Endodermal cell (in vitro differentiated cells): ENCODE measurements around the gene SPATA32. TPM values are rescaled to one million over a fixed set of nuclear protein-coding genes. Genes with fewer than 3 reads are reported as not detected.

Source experiments
- DNase-seq: peaks from one replicate; pipeline ENCODE4 v3.0.0-alpha.2; 2017
- H3K27ac ChIP-seq: 2 replicates; pipeline ENCODE4 v1.5.1; 2013; ENCODE audit warnings: mild to moderate bottlenecking, low read depth, low read length, moderate library complexity
- H3K27me3 ChIP-seq: 2 replicates; pipeline ENCODE4 v1.6.1; 2013; ENCODE audit warnings: mild to moderate bottlenecking, low read length, moderate library complexity; ENCODE audit not compliant: insufficient read depth, control insufficient read depth, poor library complexity, severe bottlenecking
- H3K36me3 ChIP-seq: 2 replicates; pipeline ENCODE4 v1.7.0; 2013; ENCODE audit warnings: mild to moderate bottlenecking, low read length, moderate library complexity; ENCODE audit not compliant: control insufficient read depth, insufficient read depth
- H3K4me1 ChIP-seq: one replicate; pipeline ENCODE4 v1.7.0; 2013; ENCODE audit warnings: low read length; ENCODE audit not compliant: control insufficient read depth, insufficient read depth
- H3K4me3 ChIP-seq: 2 replicates; pipeline ENCODE4 v1.5.1; 2013; ENCODE audit warnings: mild to moderate bottlenecking, low read length, moderate library complexity
- H3K9ac ChIP-seq: 2 replicates; pipeline ENCODE4 v1.6.1; 2013; ENCODE audit warnings: mild to moderate bottlenecking, low read length, moderate library complexity; ENCODE audit not compliant: poor library complexity, severe bottlenecking; ENCODE audit errors: extremely low read depth
- H3K9me3 ChIP-seq: 2 replicates; pipeline ENCODE4 v1.6.1; 2013; ENCODE audit warnings: mild to moderate bottlenecking, low read length, moderate library complexity; ENCODE audit not compliant: control insufficient read depth
- H3K27ac Mint-ChIP-seq: 2 replicates; pipeline ENCODE4 v1.8.0; 2020; ENCODE audit warnings: mixed read lengths
- H3K27me3 Mint-ChIP-seq: 2 replicates; pipeline ENCODE4 v1.8.0; 2021; ENCODE audit warnings: mild to moderate bottlenecking, mixed read lengths; ENCODE audit not compliant: insufficient read depth
- H3K36me3 Mint-ChIP-seq: 2 replicates; pipeline ENCODE4 v1.8.0; 2020; ENCODE audit warnings: low read depth, mixed read lengths
- H3K4me1 Mint-ChIP-seq: 2 replicates; pipeline ENCODE4 v1.8.0; 2020; ENCODE audit warnings: mixed read lengths
- H3K4me3 Mint-ChIP-seq: 2 replicates; pipeline ENCODE4 v1.8.0; 2020; ENCODE audit warnings: mild to moderate bottlenecking, moderate library complexity, mixed read lengths
- H3K9me3 Mint-ChIP-seq: 2 replicates; pipeline ENCODE4 v1.8.0; 2020; ENCODE audit warnings: mild to moderate bottlenecking, mixed read lengths
- CTCF ChIP-seq: fragments of 200-600 bp; sonication (generic); conservative IDR thresholded peaks from 2 replicates; pipeline ENCODE4 v1.5.0; 2021; ENCODE audit warnings: antibody characterized with exemption, mild to moderate bottlenecking
- WGBS, 2 experiments: methylation state at CpG; one replicate each; pipeline versions ENCODE4 v1.1.5 to v1.1.7; 2013; ENCODE audit warnings: missing lambda C conversion rate in 2 of 2, mixed read lengths in 1 of 2; ENCODE audit not compliant: insufficient coverage in 1 of 2, insufficient read length in 1 of 2; 5-methylcytosine and 5-hydroxymethylcytosine counted together
- total RNA-seq, 2 donors: library from RNA; stranded (reverse); fragmentation: NEBNext Ultra II Directional in 1 of 2; extraction: Animal tissue kit (Norgen Biotek cat#: 25700) in 1 of 2; gene quantifications; 2 replicates in 1 of 2; 3 replicates in 1 of 2; pipeline ENCODE4 v1.2.1, GENCODE V29; 2021

SPATA32 gene
- total RNA-seq, 2 donors from 2014 or later, result 0.18 TPM; not detected in 1

- no peaks in the 10 kb centered on the region for H3K9me3 ChIP-seq
- 90 to 94% methylated on average over 2 to 3 of the region's 3 CpGs for WGBS, 2 experiments
- DNase-seq, result no peak
- H3K9me3 Mint-ChIP-seq, result no peaks in the 10 kb centered on the region
- H3K4me1 ChIP-seq, result peaks cover 3% of the 10 kb centered on the region
- peaks cover 9% of the 10 kb centered on the region for H3K36me3 Mint-ChIP-seq
- peaks cover 23% of the 10 kb centered on the region for H3K4me1 Mint-ChIP-seq
- no peak for TF ChIP-seq CTCF
- H3K4me3 Mint-ChIP-seq, result no peak overlapping the region
- H3K36me3 ChIP-seq, result no peaks in the 10 kb centered on the region
- H3K27ac ChIP-seq, result no peak overlapping the region
- no peak overlapping the region for H3K4me3 ChIP-seq
- no peak overlapping the region for H3K9ac ChIP-seq
- H3K27me3 Mint-ChIP-seq, result peaks cover 1% of the 10 kb centered on the region
- H3K27me3 ChIP-seq, result no peaks in the 10 kb centered on the region
- H3K27ac Mint-ChIP-seq, result no peak overlapping the region
Measured at GRCh38 chr17:45310380-45311324, 48.8 kb upstream of the SPATA32 start.

- no peak for DNase-seq
- H3K27me3 Mint-ChIP-seq, result no peaks in the 10 kb centered on the region
Measured at GRCh38 chr17:45309400-45309799, 47.5 kb upstream of the SPATA32 start.

DNA sequence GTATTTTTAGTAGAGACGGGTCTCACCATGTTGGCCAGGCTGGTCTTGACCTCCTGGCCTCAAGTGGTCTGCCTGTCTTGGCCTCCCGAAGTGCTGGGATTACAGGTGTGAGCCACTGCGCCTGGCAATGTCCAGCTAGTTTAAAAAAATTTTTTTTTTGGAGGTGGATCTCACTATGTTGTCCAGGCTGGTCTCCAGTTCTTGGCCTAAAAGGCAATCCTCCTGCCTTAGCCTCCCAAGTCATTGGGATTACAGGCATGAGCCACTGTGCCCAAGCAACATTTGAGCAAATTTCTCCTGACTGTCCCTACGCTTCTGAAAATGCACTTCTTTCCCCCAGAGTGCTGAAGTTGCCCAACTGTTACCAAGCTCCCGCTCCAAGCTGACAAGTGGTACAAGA, 46.9 kb upstream of the SPATA32 start:
- Mint-ChIP-seq H3K27me3 (no peaks in the 10 kb centered on the region), H3K4me3 (no peak overlapping the region), H3K27ac (no peak overlapping the region), H3K9me3 (no peaks in the 10 kb centered on the region), H3K36me3 (peaks cover 12% of the 10 kb centered on the region), H3K4me1 (peaks cover 14% of the 10 kb centered on the region)
- no peak overlapping the region for H3K9ac ChIP-seq
- no peaks in the 10 kb centered on the region for H3K36me3 ChIP-seq
- H3K27me3 ChIP-seq, result no peaks in the 10 kb centered on the region
- no peak overlapping the region for H3K4me3 ChIP-seq
- H3K27ac ChIP-seq, result no peak overlapping the region
- DNase-seq, result no peak
- no peak for TF ChIP-seq CTCF
- no peaks in the 10 kb centered on the region for H3K4me1 ChIP-seq
- 92 to 96% methylated on average over 5 of the region's 5 CpGs for WGBS, 2 experiments
- no peaks in the 10 kb centered on the region for H3K9me3 ChIP-seq

More at GRCh38 chr17:45309400-45309799, 47.5 kb upstream of the SPATA32 start:
- Mint-ChIP-seq H3K27ac (no peak overlapping the region), H3K9me3 (no peaks in the 10 kb centered on the region), H3K36me3 (peaks cover 10% of the 10 kb centered on the region), H3K4me1 (peaks cover 14% of the 10 kb centered on the region), H3K4me3 (no peak overlapping the region)
- H3K36me3 ChIP-seq, result no peaks in the 10 kb centered on the region
- 96 to 100% methylated on average over 3 to 4 of the region's 4 CpGs for WGBS, 2 experiments
- TF ChIP-seq CTCF, result no peak
- H3K27ac ChIP-seq, result no peak overlapping the region
- H3K4me3 ChIP-seq, result no peak overlapping the region
- H3K27me3 ChIP-seq, result no peaks in the 10 kb centered on the region
- H3K9me3 ChIP-seq, result no peaks in the 10 kb centered on the region
- H3K4me1 ChIP-seq, result no peaks in the 10 kb centered on the region
- no peak overlapping the region for H3K9ac ChIP-seq
